Fibroblast of upper back skin (primary cell): ENCODE data around the gene MYL10.

ENCODE experiments used
- DNase-seq: peaks from one replicate; pipeline ENCODE4 v3.0.0-alpha.2; 2013

The MYL10 gene

DNA sequence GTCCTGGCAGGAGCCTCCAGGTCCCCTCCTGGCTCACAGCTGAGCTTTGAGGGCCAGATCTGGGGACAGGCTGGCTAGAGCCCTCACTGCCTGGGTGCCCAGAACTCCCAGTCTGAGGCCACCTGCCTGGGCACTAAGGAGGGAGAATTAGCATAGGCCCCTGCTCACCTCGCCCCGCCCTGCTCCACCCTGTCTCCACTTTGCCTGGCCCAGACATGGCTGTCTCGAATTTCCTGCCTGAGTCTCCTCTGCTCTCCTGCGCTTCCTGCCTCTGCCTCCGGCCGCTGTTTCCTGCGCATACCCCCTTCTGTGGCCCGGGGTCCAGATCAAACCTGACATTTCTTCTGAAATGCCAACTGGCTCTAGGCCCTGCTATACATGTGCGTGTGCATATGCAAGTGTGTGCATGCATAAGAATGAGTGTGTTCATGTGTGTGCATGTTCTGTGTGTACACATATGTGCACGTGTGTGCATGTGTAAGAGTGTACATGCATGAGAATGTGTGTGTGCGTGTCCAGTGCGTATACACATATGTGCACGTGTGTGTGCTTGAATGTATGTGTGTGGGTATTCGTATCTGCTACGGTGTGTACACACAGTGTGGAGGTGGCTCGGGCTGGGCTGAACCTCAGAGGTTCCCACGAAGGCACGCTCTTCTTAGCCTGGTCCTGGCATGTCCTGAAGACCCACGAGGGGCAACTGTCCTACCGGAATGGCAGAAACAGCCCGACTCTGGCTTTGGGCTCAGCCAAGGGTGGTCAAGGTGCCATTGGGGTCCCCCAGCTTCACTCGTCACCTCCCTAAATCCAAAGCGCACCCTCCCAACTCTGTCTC, 64.9 kb downstream of the MYL10 start:
- DNase-seq, result no peak
